Measurements from ENCODE around the gene GSK3B.

Gene GSK3B

DNA sequence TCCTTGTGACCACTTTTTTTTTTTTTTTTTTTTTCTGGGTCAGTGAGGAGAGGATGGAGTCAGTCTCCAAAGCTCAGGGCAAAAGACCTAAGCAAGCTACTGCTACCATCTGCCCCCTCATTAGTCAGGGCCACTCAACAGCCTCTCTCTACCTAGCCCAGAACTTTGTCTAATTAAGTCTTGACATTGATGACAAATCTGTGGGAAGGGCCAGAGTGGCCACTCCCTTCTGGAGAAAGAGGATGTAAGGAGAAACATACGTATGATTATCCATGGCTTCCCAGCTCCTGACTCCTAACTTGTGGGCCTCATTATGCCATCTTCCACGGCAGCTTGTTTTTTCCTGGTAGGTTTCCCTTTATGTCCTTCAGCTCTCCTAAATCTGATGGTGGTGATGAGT lies 274.4 kb downstream of the GSK3B start:
- ChIA-PET POLR2A (no interaction called here), CTCF (interaction anchor here (0.7 to 2.9 kb wide), 8 partner anchors 8 to 364 kb away, joined by 3 to 11 read pairs (median 4); no protein-coding TSS in a partner anchor)
- peaks cover 0 to 6% (median 3%) of the 10 kb centered on the region in 4 experiments for H3K36me3 ChIP-seq (ENCODE audit: control insufficient read depth in 4 of 4, insufficient read depth in 4 of 4, low read length in 3 of 4)

DNA sequence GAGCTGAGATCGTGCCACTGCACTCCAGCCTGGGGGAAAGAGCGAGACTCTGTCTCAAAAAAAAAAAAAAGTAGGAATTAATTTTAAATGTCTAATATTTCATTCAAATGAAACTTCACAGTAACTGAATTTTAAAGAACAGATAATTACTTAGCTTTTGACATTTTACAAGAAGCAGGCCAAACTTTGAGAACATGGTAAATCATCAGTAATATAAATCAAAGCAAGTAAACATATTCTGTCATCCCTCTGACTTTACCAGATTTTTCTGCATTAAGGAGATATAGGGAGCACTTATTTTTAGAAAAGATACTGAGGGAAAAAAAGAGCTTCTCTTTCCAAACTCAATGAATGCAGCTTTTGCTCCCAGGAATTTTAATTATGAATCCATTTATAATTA lies 275.3 kb downstream of the GSK3B start:
- peaks cover 0 to 2% (median 0%) of the 10 kb centered on the region in 4 experiments for H3K36me3 ChIP-seq (ENCODE audit: control insufficient read depth in 4 of 4, insufficient read depth in 4 of 4, low read length in 3 of 4)
- no peaks in the 10 kb centered on the region for H3K9me3 ChIP-seq (ENCODE audit: control extremely low read depth in 1 of 5, control insufficient read depth in 4 of 5, insufficient read depth in 2 of 5, low read depth in 1 of 5, low read length in 4 of 5)
- POLR2A ChIA-PET, result no interaction called here
- no peaks in the 10 kb centered on the region for H3K4me1 ChIP-seq (ENCODE audit: control extremely low read depth in 1 of 4, control insufficient read depth in 4 of 4, insufficient read depth in 4 of 4, low read length in 3 of 4)
- CTCF ChIA-PET, result interaction anchor here (1.5 to 2.9 kb wide), 5 partner anchors 10 to 73 kb away, joined by 3 to 11 read pairs (median 8); no protein-coding TSS in a partner anchor
- no peaks in the 10 kb centered on the region for H3K27me3 ChIP-seq (replicated peaks in 2 of 5; ENCODE audit: control insufficient read depth in 4 of 5, insufficient read depth in 5 of 5, low read length in 4 of 5)
- H3K27ac ChIP-seq (ENCODE audit: insufficient read depth in 1 of 2, low read depth in 1 of 2, low read length in 2 of 2, poor library complexity in 1 of 2, severe bottlenecking in 2 of 2), result no peak overlapping the region
- DNase-seq, result no peak
- no CpG with 5 or more reads among the region's 2 CpGs for WGBS (ENCODE audit: insufficient coverage)
- no peak overlapping the region for H3K4me3 ChIP-seq (ENCODE audit: control insufficient read depth in 1 of 7, extremely low read depth in 1 of 7, insufficient read depth in 4 of 7, low read depth in 2 of 7, low read length in 6 of 7)

More for the DNA sequence above, 274.4 kb downstream of the GSK3B start:
- no peaks in the 10 kb centered on the region for H3K9me3 ChIP-seq (ENCODE audit: control extremely low read depth in 1 of 5, control insufficient read depth in 4 of 5, insufficient read depth in 2 of 5, low read depth in 1 of 5, low read length in 4 of 5)
- no peaks in the 10 kb centered on the region for H3K4me1 ChIP-seq (ENCODE audit: control extremely low read depth in 1 of 4, control insufficient read depth in 4 of 4, insufficient read depth in 4 of 4, low read length in 3 of 4)
- no peak for DNase-seq
- no peak overlapping the region for H3K27ac ChIP-seq (ENCODE audit: insufficient read depth in 1 of 2, low read depth in 1 of 2, low read length in 2 of 2, poor library complexity in 1 of 2, severe bottlenecking in 2 of 2)
- no CpG with 5 or more reads among the region's 2 CpGs for WGBS (ENCODE audit: insufficient coverage)
- H3K4me3 ChIP-seq (ENCODE audit: control insufficient read depth in 1 of 7, extremely low read depth in 1 of 7, insufficient read depth in 4 of 7, low read depth in 2 of 7, low read length in 6 of 7), result no peak overlapping the region
- no peaks in the 10 kb centered on the region for H3K27me3 ChIP-seq (replicated peaks in 2 of 5; ENCODE audit: control insufficient read depth in 4 of 5, insufficient read depth in 5 of 5, low read length in 4 of 5)

DNA sequence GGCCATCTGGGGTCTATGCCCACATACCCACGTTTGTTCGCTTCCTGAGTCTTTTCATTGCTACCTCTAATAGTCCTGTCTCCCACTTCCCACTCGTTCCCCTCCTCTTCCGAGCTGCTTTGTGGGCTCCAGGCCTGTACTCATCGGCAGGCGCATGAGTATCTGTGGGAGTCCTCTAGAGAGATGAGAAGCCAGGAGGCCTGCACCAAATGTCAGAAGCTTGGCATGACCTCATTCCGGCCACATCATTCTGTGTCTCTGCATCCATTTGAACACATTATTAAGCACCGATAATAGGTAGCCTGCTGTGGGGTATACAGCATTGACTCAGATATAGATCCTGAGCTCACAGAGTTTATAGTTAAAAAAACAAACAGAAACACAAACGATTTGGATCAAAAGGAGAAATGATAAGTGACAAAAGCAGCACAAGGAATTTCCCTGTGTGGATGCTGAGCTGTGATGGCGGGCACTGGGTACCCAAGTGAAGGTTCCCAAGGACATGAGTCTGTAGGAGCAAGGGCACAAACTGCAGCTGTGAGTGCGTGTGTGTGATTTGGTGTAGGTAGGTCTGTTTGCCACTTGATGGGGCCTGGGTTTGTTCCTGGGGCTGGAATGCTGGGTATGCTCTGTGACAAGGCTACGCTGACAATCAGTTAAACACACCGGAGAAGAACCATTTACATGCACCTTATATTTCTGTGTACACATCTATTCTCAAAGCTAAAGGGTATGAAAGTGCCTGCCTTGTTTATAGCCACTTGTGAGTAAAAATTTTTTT lies 276.5 kb downstream of the GSK3B start:
- no peaks in the 10 kb centered on the region for H3K4me1 ChIP-seq (ENCODE audit: control extremely low read depth in 1 of 4, control insufficient read depth in 4 of 4, insufficient read depth in 4 of 4, low read length in 3 of 4)
- no peak overlapping the region for H3K27ac ChIP-seq (ENCODE audit: insufficient read depth in 1 of 2, low read depth in 1 of 2, low read length in 2 of 2, poor library complexity in 1 of 2, severe bottlenecking in 2 of 2)
- ChIA-PET POLR2A (no interaction called here), CTCF (interaction anchor here (0.8 to 2.9 kb wide), 8 partner anchors 9 to 352 kb away, joined by 3 to 11 read pairs (median 3); no protein-coding TSS in a partner anchor)
- DNase-seq, result no peak
- WGBS (ENCODE audit: insufficient coverage), result 87% methylated on average over 6 of the region's 13 CpGs
- H3K36me3 ChIP-seq (ENCODE audit: control insufficient read depth in 4 of 4, insufficient read depth in 4 of 4, low read length in 3 of 4), result no peaks in the 10 kb centered on the region
- H3K27me3 ChIP-seq (replicated peaks in 2 of 5; ENCODE audit: control insufficient read depth in 4 of 5, insufficient read depth in 5 of 5, low read length in 4 of 5), result no peaks in the 10 kb centered on the region
- H3K9me3 ChIP-seq (ENCODE audit: control extremely low read depth in 1 of 5, control insufficient read depth in 4 of 5, insufficient read depth in 2 of 5, low read depth in 1 of 5, low read length in 4 of 5), result no peaks in the 10 kb centered on the region
- no peak overlapping the region for H3K4me3 ChIP-seq (ENCODE audit: control insufficient read depth in 1 of 7, extremely low read depth in 1 of 7, insufficient read depth in 4 of 7, low read depth in 2 of 7, low read length in 6 of 7)

DNA sequence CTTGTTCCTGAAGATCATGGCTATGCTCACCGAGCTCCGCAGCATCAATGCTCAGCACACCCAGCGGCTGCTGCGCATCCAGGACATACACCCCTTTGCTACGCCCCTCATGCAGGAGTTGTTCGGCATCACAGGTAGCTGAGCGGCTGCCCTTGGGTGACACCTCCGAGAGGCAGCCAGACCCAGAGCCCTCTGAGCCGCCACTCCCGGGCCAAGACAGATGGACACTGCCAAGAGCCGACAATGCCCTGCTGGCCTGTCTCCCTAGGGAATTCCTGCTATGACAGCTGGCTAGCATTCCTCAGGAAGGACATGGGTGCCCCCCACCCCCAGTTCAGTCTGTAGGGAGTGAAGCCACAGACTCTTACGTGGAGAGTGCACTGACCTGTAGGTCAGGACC lies 277.2 kb downstream of the GSK3B start:
- Histone ChIP-seq H3K9me3 (ENCODE audit: control extremely low read depth in 1 of 5, control insufficient read depth in 4 of 5, insufficient read depth in 2 of 5, low read depth in 1 of 5, low read length in 4 of 5) (no peaks in the 10 kb centered on the region), H3K27ac (ENCODE audit: insufficient read depth in 1 of 2, low read depth in 1 of 2, low read length in 2 of 2, poor library complexity in 1 of 2, severe bottlenecking in 2 of 2) (no peak overlapping the region), H3K4me1 (ENCODE audit: control extremely low read depth in 1 of 4, control insufficient read depth in 4 of 4, insufficient read depth in 4 of 4, low read length in 3 of 4) (no peaks in the 10 kb centered on the region), H3K4me3 (ENCODE audit: control insufficient read depth in 1 of 7, extremely low read depth in 1 of 7, insufficient read depth in 4 of 7, low read depth in 2 of 7, low read length in 6 of 7) (no peak overlapping the region), H3K27me3 (replicated peaks in 2 of 5; ENCODE audit: control insufficient read depth in 4 of 5, insufficient read depth in 5 of 5, low read length in 4 of 5) (no peaks in the 10 kb centered on the region), H3K36me3 (ENCODE audit: control insufficient read depth in 4 of 4, insufficient read depth in 4 of 4, low read length in 3 of 4) (no peaks in the 10 kb centered on the region)
- POLR2A ChIA-PET, result no interaction called here
- DNase-seq, result no peak
- CTCF ChIA-PET, result interaction anchor here (0.6 to 3.9 kb wide), 6 partner anchors 13 to 353 kb away, joined by 3 to 15 read pairs (median 4); no protein-coding TSS in a partner anchor
- 98% methylated on average over 12 of the region's 12 CpGs for WGBS (ENCODE audit: insufficient coverage)

DNA sequence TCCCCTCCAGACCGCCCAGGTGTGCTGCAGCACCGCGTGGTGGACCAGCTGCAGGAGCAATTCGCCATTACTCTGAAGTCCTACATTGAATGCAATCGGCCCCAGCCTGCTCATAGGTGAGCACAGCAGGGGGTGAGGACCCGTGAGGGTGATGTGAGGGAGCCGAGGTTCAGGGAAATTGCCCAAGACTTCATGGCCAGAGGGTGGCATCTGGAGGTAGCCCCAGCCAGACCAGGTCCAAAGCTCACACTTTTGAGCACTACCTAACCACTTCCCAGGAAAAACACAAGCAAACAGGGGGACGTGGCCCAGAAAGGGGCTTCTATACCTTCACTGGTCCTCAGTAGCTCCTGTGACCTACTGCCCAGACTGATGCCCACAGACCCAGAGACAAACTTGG lies 278.5 kb downstream of the GSK3B start:
- peaks cover 0 to 2% (median 0%) of the 10 kb centered on the region in 4 experiments for H3K4me1 ChIP-seq (ENCODE audit: control extremely low read depth in 1 of 4, control insufficient read depth in 4 of 4, insufficient read depth in 4 of 4, low read length in 3 of 4)
- 100% methylated on average over 3 of the region's 8 CpGs for WGBS (ENCODE audit: insufficient coverage)
- ChIA-PET CTCF (interaction anchor here (1.4 to 3.9 kb wide), 4 partner anchors 9 to 33 kb away, joined by 4 to 15 read pairs (median 4); partner anchors contain the start of gene NR1I2), POLR2A (no interaction called here)
- no peaks in the 10 kb centered on the region for H3K9me3 ChIP-seq (ENCODE audit: control extremely low read depth in 1 of 5, control insufficient read depth in 4 of 5, insufficient read depth in 2 of 5, low read depth in 1 of 5, low read length in 4 of 5)
- no peaks in the 10 kb centered on the region for H3K36me3 ChIP-seq (ENCODE audit: control insufficient read depth in 4 of 4, insufficient read depth in 4 of 4, low read length in 3 of 4)
- H3K27ac ChIP-seq (ENCODE audit: insufficient read depth in 1 of 2, low read depth in 1 of 2, low read length in 2 of 2, poor library complexity in 1 of 2, severe bottlenecking in 2 of 2), result no peak overlapping the region
- DNase-seq, result no peak
- no peaks in the 10 kb centered on the region for H3K27me3 ChIP-seq (replicated peaks in 2 of 5; ENCODE audit: control insufficient read depth in 4 of 5, insufficient read depth in 5 of 5, low read length in 4 of 5)
- H3K4me3 ChIP-seq (ENCODE audit: control insufficient read depth in 1 of 7, extremely low read depth in 1 of 7, insufficient read depth in 4 of 7, low read depth in 2 of 7, low read length in 6 of 7), result no peak overlapping the region

DNA sequence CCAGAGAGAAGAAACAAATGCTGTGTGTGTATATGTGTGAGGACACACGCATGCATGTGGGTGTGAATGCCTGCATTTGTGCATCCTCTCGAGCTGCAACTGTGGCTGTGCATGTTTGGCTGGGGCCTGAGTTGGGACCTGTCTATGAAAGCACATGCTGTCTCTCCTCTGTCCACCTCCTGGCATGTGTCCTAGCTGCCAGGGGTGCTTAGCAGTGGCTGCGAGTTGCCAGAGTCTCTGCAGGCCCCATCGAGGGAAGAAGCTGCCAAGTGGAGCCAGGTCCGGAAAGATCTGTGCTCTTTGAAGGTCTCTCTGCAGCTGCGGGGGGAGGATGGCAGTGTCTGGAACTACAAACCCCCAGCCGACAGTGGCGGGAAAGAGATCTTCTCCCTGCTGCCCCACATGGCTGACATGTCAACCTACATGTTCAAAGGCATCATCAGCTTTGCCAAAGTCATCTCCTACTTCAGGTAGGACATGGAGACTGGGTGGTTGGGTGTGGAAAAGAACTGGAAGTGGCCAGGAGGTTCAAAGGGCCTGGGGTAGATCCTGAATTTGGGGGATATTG lies 281.7 kb downstream of the GSK3B start:
- no peaks in the 10 kb centered on the region for H3K36me3 ChIP-seq (ENCODE audit: control insufficient read depth in 4 of 4, insufficient read depth in 4 of 4, low read length in 3 of 4)
- no peak overlapping the region for H3K27ac ChIP-seq (ENCODE audit: insufficient read depth in 1 of 2, low read depth in 1 of 2, low read length in 2 of 2, poor library complexity in 1 of 2, severe bottlenecking in 2 of 2)
- H3K4me1 ChIP-seq (ENCODE audit: control extremely low read depth in 1 of 4, control insufficient read depth in 4 of 4, insufficient read depth in 4 of 4, low read length in 3 of 4), result peaks cover 3 to 15% (median 11%) of the 10 kb centered on the region in 4 experiments
- no peak overlapping the region for H3K4me3 ChIP-seq (ENCODE audit: control insufficient read depth in 1 of 7, extremely low read depth in 1 of 7, insufficient read depth in 4 of 7, low read depth in 2 of 7, low read length in 6 of 7)
- H3K27me3 ChIP-seq (replicated peaks in 2 of 5; ENCODE audit: control insufficient read depth in 4 of 5, insufficient read depth in 5 of 5, low read length in 4 of 5), result no peaks in the 10 kb centered on the region
- ChIA-PET CTCF (interaction anchor here (0.8 kb wide), 1 partner anchor 19 kb away, joined by 3 read pairs; no protein-coding TSS in a partner anchor), POLR2A (no interaction called here)
- 98% methylated on average over 5 of the region's 8 CpGs for WGBS (ENCODE audit: insufficient coverage)
- H3K9me3 ChIP-seq (ENCODE audit: control extremely low read depth in 1 of 5, control insufficient read depth in 4 of 5, insufficient read depth in 2 of 5, low read depth in 1 of 5, low read length in 4 of 5), result no peaks in the 10 kb centered on the region
- no peak for DNase-seq

DNA sequence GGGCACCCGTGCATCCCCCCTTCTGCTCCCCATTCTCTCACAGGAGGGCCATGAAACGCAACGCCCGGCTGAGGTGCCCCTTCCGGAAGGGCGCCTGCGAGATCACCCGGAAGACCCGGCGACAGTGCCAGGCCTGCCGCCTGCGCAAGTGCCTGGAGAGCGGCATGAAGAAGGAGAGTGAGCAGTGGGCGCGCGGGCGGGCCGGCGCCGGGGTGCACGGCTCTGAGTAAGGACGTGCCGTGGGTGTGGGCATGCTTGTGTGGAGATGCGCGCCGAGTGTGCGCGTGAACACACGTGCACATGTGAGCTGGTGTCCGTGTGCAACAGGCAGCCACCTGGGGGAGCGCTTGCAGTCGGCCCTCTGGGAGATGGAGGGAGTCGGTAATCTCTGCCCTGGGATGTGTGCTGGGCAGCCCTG lies 284.2 kb downstream of the GSK3B start:
- WGBS (ENCODE audit: insufficient coverage), result 0% methylated on average over 29 of the region's 33 CpGs
- Histone ChIP-seq H3K4me3 (ENCODE audit: control insufficient read depth in 1 of 7, extremely low read depth in 1 of 7, insufficient read depth in 4 of 7, low read depth in 2 of 7, low read length in 6 of 7) (peak overlapping the region; percentile 26 to 83 (median 64)), H3K27ac (ENCODE audit: insufficient read depth in 1 of 2, low read depth in 1 of 2, low read length in 2 of 2, poor library complexity in 1 of 2, severe bottlenecking in 2 of 2) (no peak overlapping the region), H3K36me3 (ENCODE audit: control insufficient read depth in 4 of 4, insufficient read depth in 4 of 4, low read length in 3 of 4) (no peaks in the 10 kb centered on the region), H3K27me3 (replicated peaks in 2 of 5; ENCODE audit: control insufficient read depth in 4 of 5, insufficient read depth in 5 of 5, low read length in 4 of 5) (no peaks in the 10 kb centered on the region), H3K4me1 (ENCODE audit: control extremely low read depth in 1 of 4, control insufficient read depth in 4 of 4, insufficient read depth in 4 of 4, low read length in 3 of 4) (peaks cover 3 to 15% (median 11%) of the 10 kb centered on the region in 4 experiments), H3K9me3 (ENCODE audit: control extremely low read depth in 1 of 5, control insufficient read depth in 4 of 5, insufficient read depth in 2 of 5, low read depth in 1 of 5, low read length in 4 of 5) (no peaks in the 10 kb centered on the region)
- DNase-seq, result peak; percentile 35 to 78 (median 64)
- POLR2A ChIA-PET, result no interaction called here
- CTCF ChIA-PET, result interaction anchor here (0.8 to 1.4 kb wide), 5 partner anchors 18 to 331 kb away, joined by 3 to 4 read pairs (median 3); no protein-coding TSS in a partner anchor
